Calu3 (cell line): ENCODE measurements around the gene CYP26A1. TPM values are rescaled to one million over a fixed set of nuclear protein-coding genes. Genes with fewer than 3 reads are reported as not detected.

ENCODE experiments used
- BruUV-seq: library from RNA; stranded (reverse); fragments of 400-500 nt; replicated peaks from 2 replicates; lab custom pipeline; 2021; lab: Mats Ljungman, UMichigan
- CTCF ChIA-PET: fragments of 300-600 bp; sonication (Branson Sonifier 250); formaldehyde crosslinking; loops from one replicate; lab custom pipeline; 2022; ENCODE audit warnings: antibody characterized with exemption; lab: Charles Lee
- DNase-seq: peaks from one replicate; pipeline ENCODE4 v3.0.0; 2022
- H3K27ac Mint-ChIP-seq: one replicate; pipeline ENCODE4 v1.8.0; 2022; ENCODE audit warnings: mixed read lengths; ENCODE audit not compliant: unreplicated experiment
- H3K27me3 Mint-ChIP-seq: one replicate; pipeline ENCODE4 v1.8.0; 2022; ENCODE audit warnings: mixed read lengths; ENCODE audit not compliant: unreplicated experiment
- H3K36me3 Mint-ChIP-seq: one replicate; pipeline ENCODE4 v1.8.0; 2022; ENCODE audit warnings: mild to moderate bottlenecking, moderate library complexity, mixed read lengths; ENCODE audit not compliant: insufficient read depth, unreplicated experiment
- H3K4me1 Mint-ChIP-seq: one replicate; pipeline ENCODE4 v1.8.0; 2022; ENCODE audit warnings: mild to moderate bottlenecking, low read depth, mixed read lengths; ENCODE audit not compliant: unreplicated experiment
- H3K4me3 Mint-ChIP-seq: one replicate; pipeline ENCODE4 v1.8.0; 2022; ENCODE audit warnings: mild to moderate bottlenecking, low read depth, moderate library complexity, mixed read lengths; ENCODE audit not compliant: unreplicated experiment
- H3K9me3 Mint-ChIP-seq: one replicate; pipeline ENCODE4 v1.8.0; 2022; ENCODE audit warnings: low read depth, mixed read lengths; ENCODE audit not compliant: unreplicated experiment
- intact Hi-C: fragments of 100-400 bp; cut with micrococcal nuclease; formaldehyde crosslinking; loops from one replicate; pipeline ENCODE4 v1.10.0; 2022; ENCODE audit not compliant: unreplicated experiment
- total RNA-seq: library from RNA; stranded (reverse); gene quantifications from 2 replicates; pipeline ENCODE4 v1.2.3, GENCODE V29; 2022
- TF ChIP-seq, protein P1 (sequence below): fragments of 200-600 bp; IDR thresholded peaks from one replicate; pipeline ENCODE4 v1.8.0; 2022; ENCODE audit warnings: antibody characterized with exemption; ENCODE audit not compliant: unreplicated experiment

The CYP26A1 gene
- total RNA-seq, 1 experiment from 2014 or later, result 2.1 TPM

DNA sequence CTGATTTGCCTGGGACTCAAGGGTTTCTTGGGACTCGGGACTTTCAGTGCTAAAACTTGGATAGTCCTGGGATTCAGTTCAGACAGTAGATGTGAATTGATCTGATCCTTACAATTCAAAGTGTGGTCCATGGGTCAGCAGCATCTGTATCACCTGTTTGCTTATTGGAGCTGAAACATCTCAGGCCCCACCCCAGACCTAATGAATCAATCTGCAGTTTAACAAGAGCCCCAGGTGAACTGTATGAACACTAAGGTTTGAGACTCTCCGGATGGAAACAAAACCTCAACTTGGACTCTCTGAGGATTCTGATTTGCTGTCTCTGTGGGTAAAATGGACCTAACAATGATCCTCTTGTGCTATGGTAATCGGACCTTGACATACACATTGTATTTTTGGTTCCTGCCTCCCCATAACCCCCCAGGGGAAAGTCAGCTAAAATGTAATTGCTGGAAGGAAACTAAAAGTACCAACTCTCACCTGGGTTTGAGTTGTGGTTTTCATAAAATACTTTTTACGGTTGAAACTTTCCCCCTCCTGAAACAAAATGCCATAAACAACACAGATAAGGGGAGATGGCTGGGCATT, 11.7 kb downstream of the CYP26A1 start:
- intact Hi-C loops, result no loop called here
- Mint-ChIP-seq H3K4me3 (no peak overlapping the region), H3K9me3 (no peaks in the 10 kb centered on the region), H3K27me3 (no peaks in the 10 kb centered on the region), H3K4me1 (peaks cover 11% of the 10 kb centered on the region), H3K36me3 (no peaks in the 10 kb centered on the region), H3K27ac (no peak overlapping the region)
- no TSS peak for BruUV-seq
- DNase-seq, result no peak
- CTCF ChIA-PET, result no interaction called here
- TF ChIP-seq, protein P1, sequence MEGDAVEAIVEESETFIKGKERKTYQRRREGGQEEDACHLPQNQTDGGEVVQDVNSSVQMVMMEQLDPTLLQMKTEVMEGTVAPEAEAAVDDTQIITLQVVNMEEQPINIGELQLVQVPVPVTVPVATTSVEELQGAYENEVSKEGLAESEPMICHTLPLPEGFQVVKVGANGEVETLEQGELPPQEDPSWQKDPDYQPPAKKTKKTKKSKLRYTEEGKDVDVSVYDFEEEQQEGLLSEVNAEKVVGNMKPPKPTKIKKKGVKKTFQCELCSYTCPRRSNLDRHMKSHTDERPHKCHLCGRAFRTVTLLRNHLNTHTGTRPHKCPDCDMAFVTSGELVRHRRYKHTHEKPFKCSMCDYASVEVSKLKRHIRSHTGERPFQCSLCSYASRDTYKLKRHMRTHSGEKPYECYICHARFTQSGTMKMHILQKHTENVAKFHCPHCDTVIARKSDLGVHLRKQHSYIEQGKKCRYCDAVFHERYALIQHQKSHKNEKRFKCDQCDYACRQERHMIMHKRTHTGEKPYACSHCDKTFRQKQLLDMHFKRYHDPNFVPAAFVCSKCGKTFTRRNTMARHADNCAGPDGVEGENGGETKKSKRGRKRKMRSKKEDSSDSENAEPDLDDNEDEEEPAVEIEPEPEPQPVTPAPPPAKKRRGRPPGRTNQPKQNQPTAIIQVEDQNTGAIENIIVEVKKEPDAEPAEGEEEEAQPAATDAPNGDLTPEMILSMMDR, result no peak

DNA sequence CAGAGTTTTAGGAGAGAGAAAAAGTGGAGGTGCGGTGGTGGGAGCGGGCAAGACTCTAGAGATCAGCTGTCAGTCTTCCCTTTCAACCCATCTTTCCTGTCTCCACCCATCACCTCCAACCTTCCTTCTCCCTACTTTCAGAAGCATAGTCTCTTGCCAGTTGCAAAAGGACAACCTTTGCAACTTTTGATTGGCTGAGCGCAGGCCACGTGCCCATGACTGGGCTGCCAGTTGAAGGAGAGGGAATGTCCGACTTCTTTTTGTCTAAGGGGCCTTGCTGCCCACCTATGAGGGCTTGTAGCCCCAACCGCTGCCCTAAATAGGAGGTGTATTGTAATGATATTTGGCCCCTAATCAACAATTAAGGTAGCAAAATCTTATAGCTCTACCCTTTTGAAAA, 12.6 kb downstream of the CYP26A1 start:
- H3K27ac Mint-ChIP-seq, result no peak overlapping the region
- TF ChIP-seq, protein P1, result no peak
- intact Hi-C loops, result no loop called here
- DNase-seq, result no peak
- H3K9me3 Mint-ChIP-seq, result no peaks in the 10 kb centered on the region
- H3K36me3 Mint-ChIP-seq, result no peaks in the 10 kb centered on the region
- BruUV-seq, result no TSS peak
- peaks cover 6% of the 10 kb centered on the region for H3K4me1 Mint-ChIP-seq
- no peak overlapping the region for H3K4me3 Mint-ChIP-seq
- H3K27me3 Mint-ChIP-seq, result no peaks in the 10 kb centered on the region
- CTCF ChIA-PET, result no interaction called here

DNA sequence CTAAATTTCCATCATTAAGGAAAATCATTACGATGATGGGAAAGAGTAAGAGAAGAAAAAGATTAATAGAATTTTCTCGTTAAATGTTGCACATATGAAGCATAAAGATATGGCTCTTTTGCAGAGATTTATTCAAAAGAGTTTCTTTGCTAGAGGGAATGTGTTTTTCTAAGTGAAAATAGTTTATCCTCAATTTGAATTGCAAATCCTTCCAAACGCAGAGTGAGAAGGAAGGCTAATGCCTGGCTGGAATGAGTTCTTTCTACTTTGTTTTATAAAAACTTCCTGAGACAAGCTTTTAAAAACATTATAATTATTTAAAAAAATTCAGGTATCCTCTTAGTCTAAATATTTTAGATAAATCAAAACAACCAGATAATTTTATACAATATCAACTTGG, 14.2 kb downstream of the CYP26A1 start:
- Mint-ChIP-seq H3K27ac (no peak overlapping the region), H3K36me3 (no peaks in the 10 kb centered on the region), H3K27me3 (no peaks in the 10 kb centered on the region), H3K4me3 (no peak overlapping the region), H3K4me1 (no peaks in the 10 kb centered on the region), H3K9me3 (no peaks in the 10 kb centered on the region)
- no peak for DNase-seq
- no TSS peak for BruUV-seq
- intact Hi-C loops, result no loop called here
- CTCF ChIA-PET, result no interaction called here
- TF ChIP-seq, protein P1, result no peak

DNA sequence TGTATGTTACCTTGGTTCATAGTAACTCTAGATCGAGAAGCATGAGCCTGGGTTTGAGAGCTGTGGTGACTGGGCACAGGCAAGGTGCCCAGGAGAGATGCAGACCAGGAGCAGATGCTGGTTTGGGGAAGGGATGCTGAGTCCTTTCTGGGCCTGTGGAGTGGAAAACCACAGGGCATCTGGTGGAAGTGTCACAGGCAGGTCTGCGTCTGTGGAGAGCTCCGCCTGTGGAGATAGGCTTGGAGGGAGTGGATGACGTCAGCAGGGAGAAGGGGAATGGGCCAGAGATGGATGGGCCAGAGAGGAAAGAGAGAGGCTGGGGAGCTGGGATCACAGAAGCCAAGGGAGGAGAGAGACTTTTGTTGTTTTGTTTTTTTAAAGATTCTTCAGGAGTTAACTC, 14.8 kb downstream of the CYP26A1 start:
- Mint-ChIP-seq H3K36me3 (no peaks in the 10 kb centered on the region), H3K27me3 (no peaks in the 10 kb centered on the region)

More for the DNA sequence above, 14.8 kb downstream of the CYP26A1 start:
- Mint-ChIP-seq H3K27ac (no peak overlapping the region), H3K9me3 (no peaks in the 10 kb centered on the region), H3K4me1 (no peaks in the 10 kb centered on the region), H3K4me3 (no peak overlapping the region)
- no peak for DNase-seq
- BruUV-seq, result no TSS peak
- TF ChIP-seq, protein P1, result no peak
- intact Hi-C loops, result no loop called here
- CTCF ChIA-PET, result no interaction called here
